Endothelial cell (in vitro differentiated cells): ENCODE measurements around the gene ANAPC2. TPM values are rescaled to one million over a fixed set of nuclear protein-coding genes. Genes with fewer than 3 reads are reported as not detected.

Source experiments
- DNase-seq: peaks from one replicate; pipeline ENCODE4 v3.0.0; 2021; ENCODE audit warnings: low spot score
- H3K27ac Mint-ChIP-seq: one replicate; pipeline ENCODE4 v1.8.0; 2021; ENCODE audit warnings: mixed read lengths, inconsistent platforms; ENCODE audit not compliant: unreplicated experiment
- H3K27me3 Mint-ChIP-seq: one replicate; pipeline ENCODE4 v1.8.0; 2021; ENCODE audit warnings: mild to moderate bottlenecking, moderate library complexity, mixed read lengths, inconsistent platforms; ENCODE audit not compliant: unreplicated experiment
- H3K36me3 Mint-ChIP-seq: one replicate; pipeline ENCODE4 v1.8.0; 2021; ENCODE audit warnings: mild to moderate bottlenecking, low read depth, mixed read lengths, inconsistent platforms; ENCODE audit not compliant: unreplicated experiment
- H3K4me1 Mint-ChIP-seq: one replicate; pipeline ENCODE4 v1.8.0; 2021; ENCODE audit warnings: mild to moderate bottlenecking, mixed read lengths, inconsistent platforms; ENCODE audit not compliant: unreplicated experiment
- H3K4me3 Mint-ChIP-seq: one replicate; pipeline ENCODE4 v1.8.0; 2021; ENCODE audit warnings: mild to moderate bottlenecking, mixed read lengths, inconsistent platforms; ENCODE audit not compliant: unreplicated experiment
- H3K9me3 Mint-ChIP-seq: one replicate; pipeline ENCODE4 v1.8.0; 2021; ENCODE audit warnings: mixed read lengths, inconsistent platforms; ENCODE audit not compliant: unreplicated experiment
- microRNA-seq: library from miRNA; unstranded; fragments of <30 nt; microRNA quantifications from one replicate; pipeline ENCODE4, GENCODE V29; 2020; ENCODE audit not compliant: unreplicated experiment
- total RNA-seq: library from RNA; stranded (reverse); fragmentation: NEBNext Ultra II Directional; extraction: Animal tissue kit (Norgen Biotek cat#: 25700); gene quantifications from one replicate; pipeline ENCODE4 v1.2.1, GENCODE V29; 2021; ENCODE audit not compliant: unreplicated experiment
- TF ChIP-seq, protein P1 (sequence below): fragments of 200-600 bp; sonication (generic); IDR thresholded peaks from one replicate; pipeline ENCODE4 v1.5.0; 2021; ENCODE audit warnings: antibody characterized with exemption; ENCODE audit not compliant: unreplicated experiment

The ANAPC2 gene
- total RNA-seq, 1 donor from 2014 or later, result 76.8 TPM

DNA sequence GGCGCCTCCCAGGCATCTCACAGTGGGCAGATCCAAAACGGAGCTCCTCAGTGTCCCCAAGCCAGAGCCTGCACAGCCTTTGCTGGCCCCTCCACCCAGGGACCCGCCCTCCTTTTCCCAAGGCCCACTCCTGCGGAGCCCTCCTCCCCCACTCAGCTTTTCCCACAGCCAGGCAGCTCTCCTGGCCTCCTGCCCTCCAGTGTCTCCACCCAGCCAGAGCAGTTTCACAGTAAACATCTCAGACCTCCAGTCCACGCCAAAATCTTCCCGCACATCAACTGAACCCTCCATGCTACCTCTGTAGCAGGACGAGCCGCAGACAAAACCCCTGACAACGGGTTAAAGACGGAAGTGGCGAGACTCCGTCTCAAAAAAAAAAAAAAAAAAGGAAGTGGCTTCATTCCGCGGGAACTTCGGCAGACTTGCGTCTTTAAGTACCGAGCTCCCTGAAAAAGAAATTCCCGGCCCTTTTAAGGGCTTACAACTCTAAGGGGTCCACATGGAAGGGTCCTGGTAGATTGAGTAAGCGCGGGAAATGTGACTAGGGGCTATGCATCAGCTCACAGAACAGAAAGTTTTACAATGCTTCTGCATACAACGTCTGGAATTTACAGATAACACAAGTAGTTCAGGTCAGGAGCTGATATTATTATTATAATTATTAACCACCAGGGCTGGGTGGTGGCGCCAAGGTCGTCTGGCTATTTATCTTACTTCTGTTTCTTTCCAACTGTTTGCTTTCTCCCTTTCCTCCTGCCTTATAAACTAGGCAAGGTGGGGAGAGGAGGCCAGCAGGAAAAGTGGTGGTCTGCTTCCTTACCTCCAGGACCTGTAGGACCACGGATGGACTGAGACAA, 60.8 kb downstream of the ANAPC2 start:
- H3K36me3 Mint-ChIP-seq, result no peaks in the 10 kb centered on the region
- H3K4me1 Mint-ChIP-seq, result peaks cover 21% of the 10 kb centered on the region
- no peaks in the 10 kb centered on the region for H3K9me3 Mint-ChIP-seq
- peak overlapping the region; percentile 89 for H3K27ac Mint-ChIP-seq
- no peak for DNase-seq
- TF ChIP-seq, protein P1, sequence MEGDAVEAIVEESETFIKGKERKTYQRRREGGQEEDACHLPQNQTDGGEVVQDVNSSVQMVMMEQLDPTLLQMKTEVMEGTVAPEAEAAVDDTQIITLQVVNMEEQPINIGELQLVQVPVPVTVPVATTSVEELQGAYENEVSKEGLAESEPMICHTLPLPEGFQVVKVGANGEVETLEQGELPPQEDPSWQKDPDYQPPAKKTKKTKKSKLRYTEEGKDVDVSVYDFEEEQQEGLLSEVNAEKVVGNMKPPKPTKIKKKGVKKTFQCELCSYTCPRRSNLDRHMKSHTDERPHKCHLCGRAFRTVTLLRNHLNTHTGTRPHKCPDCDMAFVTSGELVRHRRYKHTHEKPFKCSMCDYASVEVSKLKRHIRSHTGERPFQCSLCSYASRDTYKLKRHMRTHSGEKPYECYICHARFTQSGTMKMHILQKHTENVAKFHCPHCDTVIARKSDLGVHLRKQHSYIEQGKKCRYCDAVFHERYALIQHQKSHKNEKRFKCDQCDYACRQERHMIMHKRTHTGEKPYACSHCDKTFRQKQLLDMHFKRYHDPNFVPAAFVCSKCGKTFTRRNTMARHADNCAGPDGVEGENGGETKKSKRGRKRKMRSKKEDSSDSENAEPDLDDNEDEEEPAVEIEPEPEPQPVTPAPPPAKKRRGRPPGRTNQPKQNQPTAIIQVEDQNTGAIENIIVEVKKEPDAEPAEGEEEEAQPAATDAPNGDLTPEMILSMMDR, result no peak
- peaks cover 5% of the 10 kb centered on the region for H3K27me3 Mint-ChIP-seq
- peak overlapping the region; percentile 89 for H3K4me3 Mint-ChIP-seq

DNA sequence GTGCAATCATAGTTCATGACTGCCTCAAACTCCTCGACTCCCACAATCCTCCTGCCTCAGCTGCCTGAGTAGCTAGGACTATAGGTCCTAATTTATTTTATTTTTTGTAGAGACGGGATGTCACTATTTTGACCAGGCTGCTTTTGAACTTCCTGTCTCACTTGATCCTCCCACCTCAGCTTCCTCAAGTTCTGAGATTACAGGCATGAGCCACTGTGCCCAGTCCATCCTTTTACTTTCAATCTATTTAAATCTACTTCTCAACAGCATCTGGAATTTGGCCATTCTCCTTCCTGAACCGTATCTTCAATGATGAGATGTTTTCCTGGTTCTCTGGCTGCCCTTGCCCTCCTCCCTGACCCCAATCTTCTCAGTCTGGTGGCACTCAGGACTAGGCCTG, 61.6 kb downstream of the ANAPC2 start:
- Mint-ChIP-seq H3K4me3 (no peak overlapping the region), H3K9me3 (no peaks in the 10 kb centered on the region), H3K36me3 (no peaks in the 10 kb centered on the region), H3K27ac (peak overlapping the region; percentile 89), H3K27me3 (peaks cover 5% of the 10 kb centered on the region), H3K4me1 (peaks cover 24% of the 10 kb centered on the region)
- TF ChIP-seq, protein P1, result no peak
- no peak for DNase-seq

Small RNA genes within 50 kb of the gene (microRNA-seq; reads per million reads assigned to microRNA genes)
- not detected for gene MIR3621

Other genes starting within 250 kb of the ANAPC2 start
- gene FBXW5, start 243.8 kb downstream of the ANAPC2 start, total RNA-seq, result 100.0 TPM
- gene C8G, start 243.3 kb downstream of the ANAPC2 start, total RNA-seq, result 1.1 TPM
- gene LCN12, start 236.3 kb downstream of the ANAPC2 start, total RNA-seq, result 1.5 TPM
- not detected for gene PTGDS, start 211.1 kb downstream of the ANAPC2 start, total RNA-seq
- gene LCNL1, start 205.6 kb downstream of the ANAPC2 start, total RNA-seq, result not detected
- 8.3 TPM for gene PAXX, start 196.1 kb downstream of the ANAPC2 start, total RNA-seq
- gene CLIC3, start 192.0 kb downstream of the ANAPC2 start, total RNA-seq, result not detected
- gene ABCA2, start 160.3 kb downstream of the ANAPC2 start, total RNA-seq, result 2.1 TPM
- not detected for gene FUT7, start 156.5 kb downstream of the ANAPC2 start, total RNA-seq
- 116 TPM for gene NPDC1, start 142.4 kb downstream of the ANAPC2 start, total RNA-seq
- gene ENTPD2, start 134.5 kb downstream of the ANAPC2 start, total RNA-seq, result 55.6 TPM
- 1.0 TPM for gene SAPCD2, start 118.0 kb downstream of the ANAPC2 start, total RNA-seq
- 3.2 TPM for gene UAP1L1, start 111.0 kb downstream of the ANAPC2 start, total RNA-seq
- gene MAN1B1, start 101.6 kb downstream of the ANAPC2 start, total RNA-seq, result 70.4 TPM
- 6.1 TPM for gene DPP7, start 73.8 kb downstream of the ANAPC2 start, total RNA-seq
- gene GRIN1, start 49.4 kb downstream of the ANAPC2 start, total RNA-seq, result not detected
- gene LRRC26, start 18.5 kb downstream of the ANAPC2 start, total RNA-seq, result not detected
- not detected for gene TMEM210, start 16.5 kb downstream of the ANAPC2 start, total RNA-seq
- gene SSNA1, start 116 bp upstream of the ANAPC2 start, total RNA-seq, result 53.8 TPM
- gene TPRN, start 12.2 kb upstream of the ANAPC2 start, total RNA-seq, result 8.2 TPM
- gene TMEM203, start 17.1 kb upstream of the ANAPC2 start, total RNA-seq, result 27.4 TPM
- 22.5 TPM for gene NDOR1, start 17.1 kb upstream of the ANAPC2 start, total RNA-seq
- 1.1 TPM for gene RNF208, start 33.7 kb upstream of the ANAPC2 start, total RNA-seq
- 1.4 TPM for gene CYSRT1, start 36.6 kb upstream of the ANAPC2 start, total RNA-seq
- gene RNF224, start 38.9 kb upstream of the ANAPC2 start, total RNA-seq, result not detected
- not detected for gene SLC34A3, start 42.3 kb upstream of the ANAPC2 start, total RNA-seq
- 134 TPM for gene TUBB4B, start 52.7 kb upstream of the ANAPC2 start, total RNA-seq
- gene STPG3, start 62.7 kb upstream of the ANAPC2 start, total RNA-seq, result not detected
- gene NELFB, start 66.8 kb upstream of the ANAPC2 start, total RNA-seq, result 65.6 TPM
- gene TOR4A, start 89.2 kb upstream of the ANAPC2 start, total RNA-seq, result 37.7 TPM
- 170 TPM for gene NRARP, start 113.7 kb upstream of the ANAPC2 start, total RNA-seq
- 19.9 TPM for gene EXD3, start 234.6 kb upstream of the ANAPC2 start, total RNA-seq
- 0.36 TPM for gene NOXA1, start 234.8 kb upstream of the ANAPC2 start, total RNA-seq